K562 (cell line): ENCODE measurements around the gene MALAT1. TPM values are rescaled to one million over a fixed set of nuclear protein-coding genes. Genes with fewer than 3 reads are reported as not detected.

Experiments used
- ATAC-seq: fragments of 200-7000 bp; cut with Tn5 transposase; 3 replicates; pipeline ENCODE4 v1.9.1; 2020; ENCODE audit warnings: moderate library complexity
- BruUV-seq: library from RNA; stranded (reverse); fragments of 400-500 nt; replicated peaks from 2 replicates; lab custom pipeline; 2021; lab: Mats Ljungman, UMichigan
- CTCF ChIA-PET: fragments of 300-600 bp; formaldehyde crosslinking; extraction: SDS; loops from one replicate; lab custom pipeline; 2021; ENCODE audit warnings: low intra/inter-chr PET ratio; lab: Yijun Ruan, JAX
- POLR2A ChIA-PET: fragments of 300-600, 350-650 bp; sonication (Branson Sonifier 250); formaldehyde crosslinking; extraction: SDS; loops from one replicate; lab custom pipeline; 2021; ENCODE audit warnings: antibody characterized with exemption, inconsistent platforms; lab: Yijun Ruan, JAX
- DNase-seq, 4 experiments: peaks; one replicate each; pipeline versions ENCODE4 v3.0.0 to v3.0.0-alpha.2; 2011 to 2018; ENCODE audit warnings: low spot score in 3 of 4, mixed read lengths in 3 of 4; ENCODE audit errors: extremely low read depth in 1 of 4
- FAIRE-seq: peaks from 2 replicates; lab custom pipeline; 2011; peaks lifted over from hg19 to GRCh38; lab: Jason Lieb, UNC
- H2AFZ ChIP-seq: 2 replicates; pipeline ENCODE4 v1.6.0; 2011; ENCODE audit warnings: low read depth, low read length, control low read depth, inconsistent platforms
- H3K27ac ChIP-seq: fragments of 200-600 bp; 3 replicates; pipeline ENCODE4 v1.8.0; 2011; ENCODE audit warnings: low read depth, mild to moderate bottlenecking, control low read depth, inconsistent platforms, low read length, moderate library complexity, mixed read lengths; ENCODE audit errors: extremely low read depth
- H3K27me3 ChIP-seq, 2 experiments: fragments of 300-600 bp in 1 of 2; 2 replicates in 1 of 2; 3 replicates in 1 of 2; pipeline versions ENCODE4 v1.6.0 to v1.8.0; 2011; ENCODE audit warnings: inconsistent platforms in 2 of 2, low read length in 2 of 2, mild to moderate bottlenecking in 1 of 2, mixed read lengths in 1 of 2, moderate library complexity in 1 of 2; ENCODE audit not compliant: control insufficient read depth in 2 of 2, insufficient read depth in 2 of 2
- H3K36me3 ChIP-seq: fragments of 300-600 bp; 3 replicates; pipeline ENCODE4 v1.8.0; 2011; ENCODE audit warnings: mild to moderate bottlenecking, low read length, inconsistent platforms; ENCODE audit not compliant: control insufficient read depth, insufficient read depth
- H3K4me1 ChIP-seq, 2 experiments: fragments of 200-600 bp in 1 of 2; replicated peaks in 1 of 2; 2 replicates in 1 of 2; 3 replicates in 1 of 2; pipeline versions ENCODE4 v1.5.1 to v1.8.0; 2011; ENCODE audit warnings: inconsistent platforms in 2 of 2, low read length in 2 of 2, mild to moderate bottlenecking in 1 of 2, mixed read lengths in 1 of 2, moderate library complexity in 1 of 2; ENCODE audit not compliant: control insufficient read depth in 2 of 2, insufficient read depth in 2 of 2
- H3K4me2 ChIP-seq: 2 replicates; pipeline ENCODE4 v1.6.1; 2011; ENCODE audit warnings: low read length, control low read depth, inconsistent platforms, mixed read lengths; ENCODE audit not compliant: insufficient read depth
- H3K4me3 ChIP-seq: fragments of 200-600 bp; sonication (generic), shearing (Covaris generic); 2 replicates; pipeline ENCODE4 v1.5.1; 2016; ENCODE audit warnings: control low read depth, inconsistent platforms
- H3K79me2 ChIP-seq: fragments of 200-600 bp; 3 replicates; pipeline ENCODE4 v1.8.0; 2011; ENCODE audit warnings: low read length, inconsistent platforms; ENCODE audit not compliant: control insufficient read depth, insufficient read depth
- H3K9ac ChIP-seq, 2 experiments: 2 replicates each; pipeline versions ENCODE4 v1.6.0 to v1.6.1; 2011; ENCODE audit warnings: low read depth in 2 of 2, low read length in 2 of 2, control low read depth in 1 of 2, inconsistent platforms in 1 of 2, mild to moderate bottlenecking in 1 of 2, mixed read lengths in 1 of 2; ENCODE audit not compliant: insufficient read depth in 1 of 2
- H3K9me1 ChIP-seq: one replicate; pipeline ENCODE4 v1.6.0; 2011; ENCODE audit warnings: inconsistent platforms, mild to moderate bottlenecking, low read length, moderate library complexity; ENCODE audit not compliant: control insufficient read depth, insufficient read depth
- H3K9me3 ChIP-seq: replicated peaks from 2 replicates; pipeline ENCODE4 v1.5.1; 2011; ENCODE audit warnings: low read depth, low read length, inconsistent platforms; ENCODE audit not compliant: control insufficient read depth, insufficient read depth
- H4K20me1 ChIP-seq: replicated peaks from 2 replicates; pipeline ENCODE4 v1.6.1; 2011; ENCODE audit warnings: low read length, inconsistent platforms, mixed read lengths; ENCODE audit not compliant: control insufficient read depth, insufficient read depth
- COPS2 ChIP-seq: fragments of 450-650 bp; conservative IDR thresholded peaks from 2 replicates; pipeline ENCODE4 v1.6.1; 2016; ENCODE audit warnings: mild to moderate bottlenecking, moderate library complexity
- E4F1 ChIP-seq: fragments of 250-450 bp; sonication (Bioruptor Pico); IDR thresholded peaks from 2 replicates; pipeline ENCODE4 v1.5.0; 2021; ENCODE audit warnings: mild to moderate bottlenecking, borderline replicate concordance
- HCFC1 ChIP-seq: IDR thresholded peaks from 2 replicates; pipeline ENCODE4 v1.6.1; 2012; ENCODE audit warnings: low read depth, low read length, improper control_type of control experiment
- HDAC2 ChIP-seq: fragments of 450-650 bp; IDR thresholded peaks from 2 replicates; pipeline ENCODE4 v1.6.1; 2016; ENCODE audit warnings: mild to moderate bottlenecking
- HES1 ChIP-seq: fragments of 450-650 bp; IDR thresholded peaks from 2 replicates; pipeline ENCODE4 v1.6.1; 2016; ENCODE audit warnings: low read depth, mild to moderate bottlenecking, moderate library complexity
- HOXB6 ChIP-seq: fragments of 250-450 bp; sonication (Bioruptor Pico); IDR thresholded peaks from 2 replicates; pipeline ENCODE4 v1.5.1; 2022; ENCODE audit warnings: mild to moderate bottlenecking, borderline replicate concordance
- ILF3 ChIP-seq: fragments of 450-650 bp; IDR thresholded peaks from 2 replicates; pipeline ENCODE4 v1.6.1; 2018; ENCODE audit warnings: antibody characterized with exemption, mild to moderate bottlenecking, moderate library complexity, borderline replicate concordance
- MBD2 ChIP-seq: sonication (generic); IDR thresholded peaks from 2 replicates; pipeline ENCODE4 v1.6.1; 2016; ENCODE audit warnings: low read depth, borderline replicate concordance
- NCOR1 ChIP-seq: fragments of 450-650 bp; IDR thresholded peaks from 2 replicates; pipeline ENCODE4 v1.6.1; 2016; ENCODE audit warnings: mild to moderate bottlenecking, moderate library complexity
- NRF1 ChIP-seq, 2 experiments: fragments of 450-650 bp; IDR thresholded peaks in 1 of 2; conservative IDR thresholded peaks in 1 of 2; 2 replicates each; pipeline ENCODE4 v1.6.1; 2014; ENCODE audit warnings: mild to moderate bottlenecking in 2 of 2
- OTX1 ChIP-seq: fragments of 450-650 bp; formaldehyde crosslinking; IDR thresholded peaks from 2 replicates; pipeline ENCODE4 v1.4.0; 2022; ENCODE audit warnings: mild to moderate bottlenecking
- THAP7 ChIP-seq: fragments of 250-450 bp; sonication (Bioruptor Pico); IDR thresholded peaks from 2 replicates; pipeline ENCODE4 v1.5.0; 2021
- ZBTB5 ChIP-seq: fragments of 450-650 bp; IDR thresholded peaks from 2 replicates; pipeline ENCODE4 v1.6.1; 2017; ENCODE audit warnings: antibody characterized with exemption
- ZNF124 ChIP-seq: sonication (generic); formaldehyde crosslinking; IDR thresholded peaks from 2 replicates; pipeline ENCODE4 v1.8.1; 2022; ENCODE audit warnings: missing genetic modification reagents
- ZNF197 ChIP-seq: fragments of 200-800 bp; sonication (Bioruptor generic); IDR thresholded peaks from 2 replicates; pipeline ENCODE4 v1.6.1; 2016; ENCODE audit warnings: low read depth, missing genetic modification characterization, missing compliant biosample characterization
- WGBS: fragments of 100-300 bp; shearing (Covaris generic); methylation state at CpG from one replicate; pipeline ENCODE4 v1.1.6; 2016; ENCODE audit warnings: low coverage, mixed read lengths; ENCODE audit not compliant: insufficient coverage; ENCODE audit errors: missing lambda C conversion rate; 5-methylcytosine and 5-hydroxymethylcytosine counted together
- in situ Hi-C: fragments of 300-500 bp; cut with MboI; formaldehyde crosslinking; loops from 4 replicates; pipeline ENCODE4 v1.15.0; 2018; ENCODE audit warnings: inconsistent platforms, mixed read lengths
- intact Hi-C: fragments of 100-400 bp; cut with micrococcal nuclease; formaldehyde crosslinking; loops from 2 replicates; pipeline ENCODE4 v1.14.2; 2022
- polyA plus RNA-seq, 8 experiments: library from polyadenylated mRNA; depleted of rRNA in 4 of 8; stranded (reverse) in 5 of 8; unstranded in 3 of 8; fragments of >200 nt; fragmentation: Nextera tagmentation in 2 of 8; fragmentation: Illumina TruSeq in 1 of 8; extraction: Ambion mirVana in 2 of 8; extraction: Trizol in 1 of 8; gene quantifications; 2 replicates each; pipeline versions ENCODE4 v1.2.1 to v1.2.3, GENCODE V29; 2011 to 2014; ENCODE audit warnings: inconsistent platforms in 1 of 8, missing spikeins in 1 of 8
- total RNA-seq, 7 experiments: library from RNA; depleted of rRNA in 6 of 7; stranded (reverse); fragments of >200 nt in 6 of 7; fragmentation: Illumina TruSeq in 2 of 7; extraction: Trizol in 2 of 7; gene quantifications; 2 replicates each; pipeline versions ENCODE4 v1.2.1 to v1.2.3, GENCODE V29; 2011 to 2021; ENCODE audit warnings: low replicate concordance in 1 of 7

Gene MALAT1
- total and polyA plus RNA-seq, 9 of the 15 experiments (the other 6 are each of a cell fraction or from before 2014, with no cell fraction given), result 363 to 8,715 (median 2,351) TPM

- Histone ChIP-seq H3K36me3 (peaks cover 9% of the 10 kb centered on the region; the same call in 1 of the 3 replicates), H3K27ac (peak overlapping the region; percentile 99), H3K4me1 (peaks cover 36 to 59% of the 10 kb centered on the region in 2 experiments), H4K20me1 (no peaks in the 10 kb centered on the region), H3K9ac (peak overlapping the region; percentile 99 to 100), H3K4me3 (peak overlapping the region; percentile 93), H3K9me1 (no peaks in the 10 kb centered on the region), H3K79me2 (peaks cover 80% of the 10 kb centered on the region), H3K4me2 (peak overlapping the region; percentile 98), H3K27me3 (no peaks in the 10 kb centered on the region), H2AFZ (peak overlapping the region; percentile 20; the same call in 1 of the 2 replicates), H3K9me3 (no peaks in the 10 kb centered on the region)
- BruUV-seq, result no TSS peak
- WGBS, result under 1% methylated on average over 53 of the region's 60 CpGs
- ATAC-seq (peak; percentile 80), DNase-seq (peak; percentile 95 to 98 (median 96)), FAIRE-seq (peak; percentile 85)
- ChIA-PET CTCF (no interaction called here), POLR2A (interaction anchor here (0.5 to 26.0 kb wide), 21 partner anchors 8 to 303 kb away, joined by 3 to 2118 read pairs (median 5); partner anchors contain the start of genes FRMD8, MALAT1 and NEAT1)
- in situ Hi-C loops, result no loop called here
- intact Hi-C loops, result loop anchor here (1.0 kb wide), 1 partner anchor 20 kb away; no protein-coding TSS in a partner anchor
- TF ChIP-seq HCFC1, result peak; percentile 58; the same call in 1 of the 2 replicates
- peak; percentile 90 for TF ChIP-seq NCOR1
- TF ChIP-seq HOXB6 (CRISPR knock-in tag), result no peak
- TF ChIP-seq ILF3, result no peak
- TF ChIP-seq MBD2, result peak; percentile 73; the same call in 1 of the 2 replicates
- no peak for TF ChIP-seq HDAC2
- no peak for TF ChIP-seq HES1
- TF ChIP-seq OTX1 (CRISPR knock-in tag), result peak; percentile 80; the same call in 1 of the 2 replicates
- no peak for TF ChIP-seq THAP7
- no peak for TF ChIP-seq COPS2
- no peak; the same call in 1 of the 2 replicates for TF ChIP-seq ZBTB5
- TF ChIP-seq ZNF124 (CRISPR knock-in tag), result no peak
- TF ChIP-seq ZNF197, result no peak
- no peak for TF ChIP-seq E4F1
- peak; percentile 87 to 89 for TF ChIP-seq NRF1 (conservative IDR thresholded peaks at IDR 0.05 in 1 of 2, IDR thresholded peaks at IDR 0.05 in 1 of 2)
These were observed 21.5 kb upstream of the MALAT1 start for GRCh38 chr11:65477149-65477965.
